ENCODE results near the gene RFTN1. TPM values are rescaled to one million over a fixed set of nuclear protein-coding genes. Genes with fewer than 3 reads are reported as not detected.
A peak's percentile ranks its signal among the peaks of the same experiment; 100 is the strongest.

RFTN1 gene
- total RNA-seq, 2 experiments from 2014 or later, result 55.7 to 56.4 TPM

GRCh38 chr3:16509721-16510619 is 3.5 kb downstream of the RFTN1 start:
- POLR2A ChIA-PET, result interaction anchor here (0.8 to 2.5 kb wide), 5 partner anchors 10 to 220 kb away, joined by 3 to 18 read pairs (median 3); no protein-coding TSS in a partner anchor
- DNase-seq (peak in 2 of 14 experiments; percentile 26 to 28), ATAC-seq (ENCODE audit: poor library complexity) (no peak)
- CTCF ChIA-PET, result interaction anchor here (1.0 kb wide), 1 partner anchor 18 kb away, joined by 3 read pairs; no protein-coding TSS in a partner anchor
- Mint-ChIP-seq H3K27ac (peak overlapping the region; percentile 89), H3K36me3 (ENCODE audit: low read depth) (peaks cover 32% of the 10 kb centered on the region), H3K9me3 (no peaks in the 10 kb centered on the region), H3K27me3 (no peaks in the 10 kb centered on the region), H3K4me1 (ENCODE audit: low read depth) (peaks cover 82% of the 10 kb centered on the region), H3K4me3 (peak overlapping the region; percentile 91)
- Histone ChIP-seq H3K4me1 (ENCODE audit: insufficient read depth, low read length) (peaks cover 57% of the 10 kb centered on the region), H3K9me3 (ENCODE audit: control insufficient read depth in 1 of 2, insufficient read depth in 1 of 2, low read length in 2 of 2) (no peaks in the 10 kb centered on the region), H3K27me3 (ENCODE audit: control insufficient read depth in 1 of 2, insufficient read depth in 2 of 2, low read length in 2 of 2) (no peaks in the 10 kb centered on the region), H3K4me3 (ENCODE audit: low read length) (no peak overlapping the region), H3K27ac (ENCODE audit: low read depth in 1 of 2, low read length in 2 of 2) (peak overlapping the region in 1 of 2 donors; percentile 4), H3K36me3 (ENCODE audit: insufficient read depth, low read length) (peaks cover 11% of the 10 kb centered on the region)
- TF ChIP-seq, protein P1, sequence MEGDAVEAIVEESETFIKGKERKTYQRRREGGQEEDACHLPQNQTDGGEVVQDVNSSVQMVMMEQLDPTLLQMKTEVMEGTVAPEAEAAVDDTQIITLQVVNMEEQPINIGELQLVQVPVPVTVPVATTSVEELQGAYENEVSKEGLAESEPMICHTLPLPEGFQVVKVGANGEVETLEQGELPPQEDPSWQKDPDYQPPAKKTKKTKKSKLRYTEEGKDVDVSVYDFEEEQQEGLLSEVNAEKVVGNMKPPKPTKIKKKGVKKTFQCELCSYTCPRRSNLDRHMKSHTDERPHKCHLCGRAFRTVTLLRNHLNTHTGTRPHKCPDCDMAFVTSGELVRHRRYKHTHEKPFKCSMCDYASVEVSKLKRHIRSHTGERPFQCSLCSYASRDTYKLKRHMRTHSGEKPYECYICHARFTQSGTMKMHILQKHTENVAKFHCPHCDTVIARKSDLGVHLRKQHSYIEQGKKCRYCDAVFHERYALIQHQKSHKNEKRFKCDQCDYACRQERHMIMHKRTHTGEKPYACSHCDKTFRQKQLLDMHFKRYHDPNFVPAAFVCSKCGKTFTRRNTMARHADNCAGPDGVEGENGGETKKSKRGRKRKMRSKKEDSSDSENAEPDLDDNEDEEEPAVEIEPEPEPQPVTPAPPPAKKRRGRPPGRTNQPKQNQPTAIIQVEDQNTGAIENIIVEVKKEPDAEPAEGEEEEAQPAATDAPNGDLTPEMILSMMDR (IDR thresholded peaks at IDR 0.05), result no peak
- intact Hi-C loops (cut with DNase I, micrococcal nuclease), result loop anchor here in 1 of 2 experiments (2.0 kb wide), 1 partner anchor 23 kb away; no protein-coding TSS in a partner anchor

GRCh38 chr3:16508591-16508995 is 4.9 kb downstream of the RFTN1 start:
- no peaks in the 10 kb centered on the region for H3K9me3 Mint-ChIP-seq
- H3K27me3 ChIP-seq (ENCODE audit: control insufficient read depth in 1 of 2, insufficient read depth in 2 of 2, low read length in 2 of 2), result no peaks in the 10 kb centered on the region
- no peaks in the 10 kb centered on the region for H3K27me3 Mint-ChIP-seq
- peaks cover 13% of the 10 kb centered on the region for H3K36me3 ChIP-seq (ENCODE audit: insufficient read depth, low read length)
- H3K4me3 ChIP-seq (ENCODE audit: low read length), result no peak overlapping the region
- peaks cover 46% of the 10 kb centered on the region for H3K4me1 ChIP-seq (ENCODE audit: insufficient read depth, low read length)
- H3K4me3 Mint-ChIP-seq, result peak overlapping the region; percentile 16
- no peaks in the 10 kb centered on the region for H3K9me3 ChIP-seq (ENCODE audit: control insufficient read depth in 1 of 2, insufficient read depth in 1 of 2, low read length in 2 of 2)
- peaks cover 84% of the 10 kb centered on the region for H3K4me1 Mint-ChIP-seq (ENCODE audit: low read depth)
- H3K27ac Mint-ChIP-seq, result peak overlapping the region; percentile 89
- ChIA-PET CTCF (interaction anchor here (1.0 kb wide), 1 partner anchor 17 kb away, joined by 3 read pairs; no protein-coding TSS in a partner anchor), POLR2A (interaction anchor here (1.0 to 1.1 kb wide), 2 partner anchors 12 to 131 kb away, joined by 3 read pairs; no protein-coding TSS in a partner anchor)
- intact Hi-C loops (cut with DNase I, micrococcal nuclease), result no loop called here
- H3K27ac ChIP-seq (ENCODE audit: low read depth in 1 of 2, low read length in 2 of 2), result no peak overlapping the region
- DNase-seq (peak in 2 of 14 experiments; percentile 25 to 31), ATAC-seq (ENCODE audit: poor library complexity) (no peak)
- TF ChIP-seq, protein P1 (IDR thresholded peaks at IDR 0.05), result no peak
- H3K36me3 Mint-ChIP-seq (ENCODE audit: low read depth), result peaks cover 45% of the 10 kb centered on the region

DNA sequence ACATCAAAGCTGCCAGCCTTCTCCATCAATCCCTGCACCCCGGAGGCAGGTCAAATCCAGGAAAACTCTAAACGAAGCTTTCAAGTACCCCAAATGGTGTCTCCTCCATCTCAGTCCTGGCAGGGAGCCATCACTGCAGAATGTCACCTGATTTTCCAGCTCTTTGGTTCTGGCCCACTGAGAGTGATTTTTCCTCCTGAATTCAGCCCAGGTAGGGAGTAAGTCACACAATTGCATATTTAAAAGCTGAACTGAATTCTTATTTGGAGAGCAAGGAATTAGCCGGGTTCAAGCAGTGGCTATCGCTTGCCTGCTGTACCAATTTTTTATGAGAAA is 5.3 kb downstream of the RFTN1 start:
- no peak for DNase-seq
- intact Hi-C loops (cut with DNase I, micrococcal nuclease), result no loop called here
- no peaks in the 10 kb centered on the region for H3K9me3 ChIP-seq (ENCODE audit: control insufficient read depth in 1 of 2, insufficient read depth in 1 of 2, low read length in 2 of 2)
- TF ChIP-seq, protein P1 (IDR thresholded peaks at IDR 0.05), result no peak
- Mint-ChIP-seq H3K9me3 (no peaks in the 10 kb centered on the region), H3K4me3 (peak overlapping the region; percentile 51), H3K27me3 (no peaks in the 10 kb centered on the region), H3K36me3 (ENCODE audit: low read depth) (peaks cover 49% of the 10 kb centered on the region), H3K27ac (peak overlapping the region; percentile 89), H3K4me1 (ENCODE audit: low read depth) (peaks cover 88% of the 10 kb centered on the region)
- H3K4me1 ChIP-seq (ENCODE audit: insufficient read depth, low read length), result peaks cover 46% of the 10 kb centered on the region
- no peak for ATAC-seq (ENCODE audit: poor library complexity)
- peaks cover 13% of the 10 kb centered on the region for H3K36me3 ChIP-seq (ENCODE audit: insufficient read depth, low read length)
- H3K27ac ChIP-seq (ENCODE audit: low read depth in 1 of 2, low read length in 2 of 2), result no peak overlapping the region
- CTCF ChIA-PET, result no interaction called here
- no peaks in the 10 kb centered on the region for H3K27me3 ChIP-seq (ENCODE audit: control insufficient read depth in 1 of 2, insufficient read depth in 2 of 2, low read length in 2 of 2)
- H3K4me3 ChIP-seq (ENCODE audit: low read length), result no peak overlapping the region
- POLR2A ChIA-PET, result interaction anchor here (1.0 kb wide), 1 partner anchor 12 kb away, joined by 3 read pairs; no protein-coding TSS in a partner anchor

All from CD4-positive, alpha-beta T cell (primary cell).